NCI-H2227 (cell line): ENCODE data around the gene MEG3.

Experiments used
- DNase-seq: peaks from one replicate; lab custom pipeline; 2025; ENCODE audit not compliant: unreplicated experiment; lab: John Stamatoyannopoulos, UW

The MEG3 gene

GRCh38 chr14:100844846-100845245 lies 18.9 kb downstream of the MEG3 start:
- no peak for DNase-seq

DNA sequence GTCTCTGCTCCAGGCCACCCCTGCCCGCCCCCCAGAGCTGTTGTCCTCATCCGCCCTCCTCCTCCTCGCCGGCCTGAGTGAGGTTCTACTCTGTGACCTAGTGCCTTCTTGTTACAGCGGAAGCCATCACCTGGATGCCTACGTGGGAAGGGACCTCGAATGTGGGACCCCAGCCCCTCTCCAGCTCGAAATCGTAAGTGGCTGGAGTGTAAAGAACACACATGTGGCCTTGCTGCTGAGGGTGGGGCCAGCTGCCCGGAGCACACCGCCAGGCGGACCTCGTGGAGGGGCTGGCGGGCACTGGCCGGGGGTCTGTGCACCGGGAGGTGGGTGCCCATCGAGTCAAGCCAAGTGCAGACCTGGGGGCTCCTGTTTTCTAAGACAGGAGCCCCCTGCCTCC lies 19.4 kb downstream of the MEG3 start:
- DNase-seq: no peak

DNA sequence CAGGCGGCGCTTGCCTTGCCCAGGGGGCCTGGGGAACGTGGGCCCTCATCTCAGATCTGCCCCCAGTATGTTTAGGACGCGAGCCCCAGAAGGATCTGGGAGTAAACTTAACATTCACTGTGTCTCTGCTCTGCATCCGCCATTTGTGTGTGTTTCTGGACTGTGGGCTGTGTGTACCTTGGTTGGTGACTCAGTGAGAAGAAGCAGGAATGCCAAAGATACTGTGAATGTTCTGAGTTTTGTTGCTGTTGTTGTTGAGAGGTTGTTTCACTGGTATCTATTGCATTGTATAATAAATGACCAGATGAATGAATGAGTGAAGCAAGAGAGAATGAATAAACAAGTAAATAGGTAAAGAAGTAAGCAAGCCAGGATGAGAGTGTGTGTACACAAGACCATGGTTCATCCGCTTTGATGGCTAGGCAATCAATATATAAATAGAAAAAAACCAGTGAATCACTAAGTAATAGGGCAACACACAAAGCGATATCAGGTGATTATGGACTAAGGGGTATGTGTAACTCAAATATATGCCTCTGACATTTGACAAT lies 20.5 kb downstream of the MEG3 start:
- no peak for DNase-seq

DNA sequence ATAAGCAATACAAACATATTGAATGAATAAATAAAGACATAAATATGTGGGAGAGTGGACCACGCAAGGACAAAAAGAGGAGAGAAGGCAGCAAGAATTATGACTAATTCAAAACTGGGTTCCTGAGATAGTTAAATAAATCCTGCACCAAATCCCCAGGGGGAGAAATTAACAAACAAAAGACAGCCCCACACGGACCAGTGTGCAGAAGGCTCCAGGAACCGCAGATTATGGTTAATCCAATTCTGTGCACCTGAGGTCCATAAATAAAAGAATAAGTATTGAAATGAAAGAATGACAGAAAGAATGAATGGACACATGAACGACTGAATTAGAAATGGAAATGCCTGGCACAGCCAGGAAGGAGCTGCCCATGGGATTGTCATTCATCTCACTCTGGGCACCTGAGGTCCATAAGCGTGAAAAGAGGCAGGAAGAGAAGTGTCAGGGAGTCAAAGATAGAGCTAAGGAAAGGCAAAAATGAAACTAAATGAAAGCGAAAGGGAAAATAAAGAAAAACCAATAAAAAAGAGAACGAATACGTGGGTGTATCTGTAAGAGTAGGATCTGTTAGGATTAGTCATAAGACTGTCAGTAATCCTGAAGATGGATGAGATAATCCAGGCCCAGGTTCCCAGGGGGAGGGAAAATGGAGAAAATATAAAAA lies 23.3 kb downstream of the MEG3 start:
- no peak for DNase-seq

- no peak for DNase-seq
These were observed 25.1 kb downstream of the MEG3 start for GRCh38 chr14:100850841-100851585.

GRCh38 chr14:100851586-100851916 lies 25.6 kb downstream of the MEG3 start:
- no peak for DNase-seq

DNA sequence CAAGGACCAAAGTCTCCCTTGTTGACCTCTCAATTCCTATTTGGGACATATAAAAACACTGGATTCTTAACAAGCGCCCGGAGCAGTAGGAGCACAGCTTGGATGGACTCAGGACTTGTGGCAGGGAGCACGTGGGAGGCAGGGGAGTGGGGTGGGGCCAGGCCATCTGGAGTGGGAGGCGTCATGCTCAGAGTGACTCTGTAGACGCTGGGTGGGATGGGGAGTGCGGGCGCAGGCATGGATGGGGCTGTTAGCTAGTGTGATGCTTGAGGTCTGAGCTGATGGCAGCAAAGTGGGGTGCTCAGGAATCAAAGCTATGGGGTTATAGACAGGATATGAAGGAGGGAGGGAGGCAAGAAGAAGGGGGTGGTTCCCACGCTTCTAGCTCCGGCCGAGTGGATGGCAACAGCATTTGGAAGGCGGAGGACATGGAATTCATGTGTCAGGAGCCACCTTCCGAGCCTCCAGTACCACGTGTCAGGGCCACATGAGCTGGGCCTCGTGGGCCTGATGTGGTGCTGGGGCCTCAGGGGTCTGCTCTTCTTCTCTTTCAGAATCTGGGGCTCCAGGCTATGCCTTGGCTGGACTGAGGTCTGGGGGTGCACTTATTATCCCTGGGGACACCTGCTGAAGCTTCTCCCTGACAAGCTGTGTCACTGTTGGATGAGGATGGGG lies 26.2 kb downstream of the MEG3 start:
- no peak for DNase-seq

DNA sequence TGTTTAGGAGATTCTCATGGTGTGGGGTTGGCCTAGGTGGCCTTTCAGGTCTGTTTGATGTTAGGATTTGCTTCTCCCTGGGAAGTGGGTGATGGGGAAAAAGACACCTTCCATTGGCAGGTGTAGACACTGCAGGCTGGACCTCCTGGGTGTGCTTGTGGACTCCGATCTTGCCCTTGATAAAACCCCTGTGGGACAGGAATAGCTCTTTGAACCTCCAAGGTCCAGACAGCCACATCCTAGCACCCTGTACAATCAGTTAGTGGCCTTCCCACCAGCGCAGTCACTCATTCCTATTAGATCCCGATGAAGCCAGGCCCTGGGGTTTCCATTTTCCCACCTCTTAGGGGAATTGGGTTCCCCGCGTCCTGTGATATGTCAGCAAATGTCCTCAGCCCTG lies 28.5 kb downstream of the MEG3 start:
- no peak for DNase-seq

GRCh38 chr14:100855256-100855930 lies 29.5 kb downstream of the MEG3 start:
- DNase-seq: no peak

- DNase-seq: no peak
These were observed 30.4 kb downstream of the MEG3 start for GRCh38 chr14:100856056-100856950.

DNA sequence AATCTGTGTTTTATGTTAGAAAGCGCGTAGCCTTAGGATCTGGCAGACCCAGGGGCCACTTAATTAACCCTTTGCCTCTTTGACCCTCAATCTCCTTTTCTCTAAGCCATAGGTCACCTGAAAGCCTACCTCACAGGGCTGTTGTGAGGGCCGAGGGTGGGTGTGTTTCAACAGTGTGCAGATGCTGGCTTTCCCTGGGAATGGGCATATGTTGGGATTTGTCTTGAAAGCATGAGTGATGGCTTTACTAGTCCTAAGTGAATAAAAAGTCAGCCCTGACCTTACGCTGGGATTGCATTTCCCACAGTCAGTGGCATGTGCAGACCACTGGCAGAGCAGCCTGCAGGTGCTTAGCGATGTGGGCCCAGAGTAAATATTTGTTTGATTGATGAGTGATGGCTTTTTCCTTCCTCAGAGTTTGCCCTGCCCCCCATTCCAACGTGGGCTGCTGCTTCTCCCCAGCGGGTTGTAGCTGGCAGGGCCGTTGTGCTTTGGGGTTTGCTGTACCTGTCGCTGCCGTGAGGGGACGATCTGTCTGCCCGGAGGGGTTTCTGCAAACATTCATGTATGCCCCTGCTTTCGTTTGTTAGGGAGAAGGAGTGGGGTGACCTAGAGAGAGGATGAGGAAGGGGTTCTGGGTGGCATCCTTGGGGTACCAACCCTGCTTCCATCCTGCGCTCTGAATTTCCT lies 31.5 kb downstream of the MEG3 start:
- no peak for DNase-seq

DNA sequence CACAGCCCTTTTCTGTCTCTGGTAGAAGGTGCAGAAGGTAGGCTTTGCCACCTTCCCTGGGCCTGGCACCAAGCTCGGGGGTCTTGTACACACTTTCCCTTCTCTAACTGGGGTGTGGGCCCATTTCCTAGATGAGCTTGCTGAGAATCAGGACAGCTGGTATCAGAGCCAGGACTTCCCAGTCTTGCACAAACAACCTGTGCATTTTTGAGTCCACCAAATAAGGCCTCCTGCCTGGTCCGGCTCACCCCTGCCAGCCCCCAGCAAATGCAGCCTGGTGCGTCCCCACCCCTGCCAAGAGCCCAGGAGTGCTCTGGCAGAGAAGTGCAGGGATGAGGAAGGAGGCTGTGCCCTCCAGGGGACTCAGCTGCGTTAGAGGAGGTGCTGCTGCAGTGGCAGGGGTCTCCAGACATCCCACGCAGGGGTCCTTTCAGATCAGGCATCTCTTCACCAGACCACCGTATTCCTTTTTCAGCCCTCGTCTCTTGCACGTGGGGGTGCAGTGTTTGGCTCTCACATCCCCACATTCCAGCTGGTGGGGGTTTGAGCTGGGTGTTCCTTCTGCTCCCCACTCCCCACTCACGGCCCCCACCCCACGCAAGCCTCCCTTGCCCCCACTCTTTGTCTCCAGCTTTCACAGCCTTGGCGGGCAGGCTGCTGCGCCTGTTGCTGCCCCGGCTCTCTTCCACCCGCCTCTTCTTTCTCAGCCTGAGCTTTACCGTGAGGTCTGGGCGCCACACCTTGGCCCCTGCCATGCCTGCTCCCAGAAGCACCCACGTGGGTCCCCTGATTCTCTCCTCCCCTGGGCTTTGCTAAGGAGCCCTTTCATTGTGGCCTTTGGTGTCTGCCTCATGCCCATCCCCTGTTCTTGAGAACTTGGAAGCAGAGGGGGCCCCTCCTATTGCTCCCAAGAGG lies 32.3 kb downstream of the MEG3 start:
- no peak for DNase-seq

DNA sequence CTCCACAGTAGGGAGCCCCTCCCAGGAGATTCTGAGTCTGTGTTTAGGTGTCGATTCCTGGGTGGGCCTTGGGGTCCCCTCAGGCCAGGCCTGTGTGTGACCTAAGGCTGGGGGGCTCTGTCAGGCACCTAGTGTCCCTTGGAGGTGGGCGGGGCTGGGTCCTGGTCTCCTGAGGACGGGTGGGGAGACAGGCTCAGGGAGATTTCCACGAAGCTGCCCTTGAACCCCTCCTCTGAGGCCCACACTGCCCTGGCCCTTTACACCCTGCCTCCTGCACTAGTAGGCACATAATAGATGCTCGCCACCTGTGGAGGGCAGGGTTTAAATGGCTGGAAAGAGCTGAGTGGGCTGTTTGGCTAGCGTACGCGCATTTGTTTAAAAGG lies 32.9 kb downstream of the MEG3 start:
- no peak for DNase-seq

GRCh38 chr14:100859781-100860180 lies 33.9 kb downstream of the MEG3 start:
- no peak for DNase-seq

GRCh38 chr14:100860556-100861187 lies 34.8 kb downstream of the MEG3 start:
- DNase-seq: no peak

DNA sequence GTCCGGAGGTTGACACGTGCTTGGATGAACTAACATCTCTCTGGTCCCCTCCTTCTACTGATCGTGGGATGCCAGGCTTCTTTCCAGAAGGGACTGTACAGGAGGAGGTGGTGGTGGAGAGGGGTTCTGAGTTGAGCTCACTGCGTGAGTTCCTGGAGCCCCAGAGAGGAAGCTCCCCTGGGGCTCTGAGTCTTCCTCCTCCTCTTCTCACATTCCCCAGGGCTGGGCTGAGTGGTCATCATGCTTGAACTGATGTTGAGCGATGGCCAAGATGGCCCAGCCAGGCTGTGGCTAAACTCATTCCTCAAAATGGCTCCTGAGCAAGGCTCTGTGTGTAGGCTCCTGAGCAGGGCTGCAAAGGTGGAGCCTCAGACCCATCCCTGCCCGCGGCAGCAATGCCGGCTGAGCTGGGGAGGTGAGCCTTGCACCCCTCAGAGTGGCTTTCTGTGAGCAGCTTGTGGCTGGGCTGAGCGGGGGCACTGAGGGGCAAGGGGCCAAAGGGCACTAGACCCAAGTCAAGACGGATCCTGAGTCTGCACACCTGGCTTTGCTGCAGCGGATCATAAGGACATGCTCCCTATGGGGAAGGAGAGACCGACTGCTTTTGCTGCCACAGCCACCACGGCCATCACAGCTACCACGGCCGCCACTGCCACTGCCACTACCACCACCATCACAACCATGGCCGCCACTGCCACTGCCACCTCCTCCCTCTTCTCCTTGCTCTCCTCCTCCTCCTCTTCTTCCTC lies 35.4 kb downstream of the MEG3 start:
- DNase-seq: no peak

GRCh38 chr14:100861937-100862247 lies 36.0 kb downstream of the MEG3 start:
- DNase-seq: no peak

- no peak for DNase-seq
These were observed 36.4 kb downstream of the MEG3 start for GRCh38 chr14:100862277-100862676.
